GM12892 (cell line): ENCODE measurements around the gene ARVCF.

Experiments used
- POLR2A ChIP-seq: IDR thresholded peaks from 2 replicates; pipeline ENCODE4 v1.6.1; 2011; ENCODE audit warnings: low read depth, low read length, control low read depth
- POLR2AphosphoS5 ChIP-seq: IDR thresholded peaks from 2 replicates; pipeline ENCODE4 v1.6.1; 2011; ENCODE audit warnings: low read depth, low read length, control low read depth

DNA sequence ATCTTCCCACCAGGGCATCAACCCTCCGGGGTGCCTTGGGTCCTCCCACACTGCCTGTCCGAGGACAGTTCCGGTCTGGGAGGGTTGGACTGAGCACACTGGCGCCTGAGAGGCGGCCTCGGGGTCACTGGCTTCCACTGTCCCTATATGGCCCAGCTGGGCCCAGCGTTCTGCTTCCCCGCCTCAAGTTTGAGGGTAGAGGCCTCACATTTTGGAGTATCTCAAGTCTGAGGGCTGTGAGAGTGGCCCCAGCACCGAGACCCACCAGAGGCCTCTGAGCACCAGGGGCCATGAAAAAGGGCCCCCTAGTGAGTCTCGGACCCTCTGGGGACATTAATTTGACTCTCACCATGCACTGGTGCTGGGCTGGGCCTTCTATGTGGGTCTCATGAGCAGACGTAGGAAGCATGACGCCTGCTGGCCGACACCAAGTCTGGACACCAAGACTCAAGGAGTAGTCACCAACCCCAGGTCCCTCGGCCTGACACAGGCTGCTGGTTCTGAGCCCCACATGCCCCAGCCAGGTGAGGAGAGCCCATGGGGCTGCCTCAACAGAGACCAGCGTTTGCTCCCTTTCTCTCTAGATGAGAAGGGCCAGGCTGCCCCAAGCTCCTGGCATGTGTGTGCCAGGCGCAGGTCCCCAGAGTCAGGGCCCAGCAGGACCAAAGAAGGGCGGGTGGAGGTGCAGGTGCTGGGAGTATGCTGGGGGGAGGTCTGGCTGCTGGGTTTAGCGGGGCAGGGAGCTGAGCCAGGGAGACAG is 27.5 kb downstream of the ARVCF start:
- no peak for TF ChIP-seq POLR2A
- no peak for TF ChIP-seq POLR2AphosphoS5
